ENCODE measurements around the gene SLC16A14.

SLC16A14 gene

GRCh38 chr2:230077851-230078547 lies 9.3 kb upstream of the SLC16A14 start:
- Histone ChIP-seq H3K9ac (ENCODE audit: insufficient read length, low read depth) (no peak overlapping the region), H3K4me1 (ENCODE audit: insufficient read depth, insufficient read length) (no peaks in the 10 kb centered on the region), H3K27me3 (ENCODE audit: insufficient read depth, insufficient read length) (no peaks in the 10 kb centered on the region), H3K4me3 (ENCODE audit: insufficient read length, low read depth) (no peak overlapping the region), H3K36me3 (ENCODE audit: insufficient read depth, insufficient read length, low read length) (no peaks in the 10 kb centered on the region), H3K9me3 (ENCODE audit: insufficient read depth, low read length) (no peaks in the 10 kb centered on the region)
- no peak for DNase-seq (ENCODE audit: low read depth, low spot score)
- no peak for TF ChIP-seq YY1 (IDR thresholded peaks at IDR 0.05; ENCODE audit: insufficient read depth, insufficient read length)
- TF ChIP-seq ZNF274 (IDR thresholded peaks at IDR 0.05; ENCODE audit: low read depth, low read length), result no peak
- TF ChIP-seq SUZ12 (IDR thresholded peaks at IDR 0.05; ENCODE audit: extremely low read depth, insufficient read depth, insufficient read length), result no peak

GRCh38 chr2:230076819-230077218 lies 8.1 kb upstream of the SLC16A14 start:
- no peak overlapping the region for H3K9ac ChIP-seq (ENCODE audit: insufficient read length, low read depth)
- H3K4me3 ChIP-seq (ENCODE audit: insufficient read length, low read depth), result no peak overlapping the region
- TF ChIP-seq SUZ12 (IDR thresholded peaks at IDR 0.05; ENCODE audit: extremely low read depth, insufficient read depth, insufficient read length) (no peak), YY1 (IDR thresholded peaks at IDR 0.05; ENCODE audit: insufficient read depth, insufficient read length) (no peak), ZNF274 (IDR thresholded peaks at IDR 0.05; ENCODE audit: low read depth, low read length) (no peak)
- H3K4me1 ChIP-seq (ENCODE audit: insufficient read depth, insufficient read length), result no peaks in the 10 kb centered on the region
- H3K36me3 ChIP-seq (ENCODE audit: insufficient read depth, insufficient read length, low read length), result no peaks in the 10 kb centered on the region
- no peaks in the 10 kb centered on the region for H3K27me3 ChIP-seq (ENCODE audit: insufficient read depth, insufficient read length)
- no peak for DNase-seq (ENCODE audit: low read depth, low spot score)
- no peaks in the 10 kb centered on the region for H3K9me3 ChIP-seq (ENCODE audit: insufficient read depth, low read length)

- Histone ChIP-seq H3K36me3 (ENCODE audit: insufficient read depth, insufficient read length, low read length) (no peaks in the 10 kb centered on the region), H3K4me1 (ENCODE audit: insufficient read depth, insufficient read length) (no peaks in the 10 kb centered on the region), H3K27me3 (ENCODE audit: insufficient read depth, insufficient read length) (no peaks in the 10 kb centered on the region), H3K9me3 (ENCODE audit: insufficient read depth, low read length) (no peaks in the 10 kb centered on the region), H3K4me3 (ENCODE audit: insufficient read length, low read depth) (no peak overlapping the region), H3K9ac (ENCODE audit: insufficient read length, low read depth) (no peak overlapping the region)
- no peak for DNase-seq (ENCODE audit: low read depth, low spot score)
- TF ChIP-seq YY1 (IDR thresholded peaks at IDR 0.05; ENCODE audit: insufficient read depth, insufficient read length) (no peak), ZNF274 (IDR thresholded peaks at IDR 0.05; ENCODE audit: low read depth, low read length) (no peak), SUZ12 (IDR thresholded peaks at IDR 0.05; ENCODE audit: extremely low read depth, insufficient read depth, insufficient read length) (no peak)
Observed at GRCh38 chr2:230075988-230076631, 7.4 kb upstream of the SLC16A14 start.

GRCh38 chr2:230071421-230071820 lies 2.7 kb upstream of the SLC16A14 start:
- TF ChIP-seq YY1 (IDR thresholded peaks at IDR 0.05; ENCODE audit: insufficient read depth, insufficient read length) (no peak), ZNF274 (IDR thresholded peaks at IDR 0.05; ENCODE audit: low read depth, low read length) (no peak), SUZ12 (IDR thresholded peaks at IDR 0.05; ENCODE audit: extremely low read depth, insufficient read depth, insufficient read length) (no peak)
- no peak overlapping the region for H3K4me3 ChIP-seq (ENCODE audit: insufficient read length, low read depth)
- no peaks in the 10 kb centered on the region for H3K36me3 ChIP-seq (ENCODE audit: insufficient read depth, insufficient read length, low read length)
- no peaks in the 10 kb centered on the region for H3K9me3 ChIP-seq (ENCODE audit: insufficient read depth, low read length)
- no peaks in the 10 kb centered on the region for H3K4me1 ChIP-seq (ENCODE audit: insufficient read depth, insufficient read length)
- no peak for DNase-seq (ENCODE audit: low read depth, low spot score)
- H3K9ac ChIP-seq (ENCODE audit: insufficient read length, low read depth), result no peak overlapping the region
- peaks cover 32% of the 10 kb centered on the region for H3K27me3 ChIP-seq (ENCODE audit: insufficient read depth, insufficient read length)

- H3K27me3 ChIP-seq (ENCODE audit: insufficient read depth, insufficient read length), result peaks cover 32% of the 10 kb centered on the region
- H3K36me3 ChIP-seq (ENCODE audit: insufficient read depth, insufficient read length, low read length), result no peaks in the 10 kb centered on the region
- no peaks in the 10 kb centered on the region for H3K9me3 ChIP-seq (ENCODE audit: insufficient read depth, low read length)
- no peaks in the 10 kb centered on the region for H3K4me1 ChIP-seq (ENCODE audit: insufficient read depth, insufficient read length)
- no peak for TF ChIP-seq ZNF274 (IDR thresholded peaks at IDR 0.05; ENCODE audit: low read depth, low read length)
- no peak for TF ChIP-seq SUZ12 (IDR thresholded peaks at IDR 0.05; ENCODE audit: extremely low read depth, insufficient read depth, insufficient read length)
- TF ChIP-seq YY1 (IDR thresholded peaks at IDR 0.05; ENCODE audit: insufficient read depth, insufficient read length), result no peak
- no peak overlapping the region for H3K9ac ChIP-seq (ENCODE audit: insufficient read length, low read depth)
- no peak overlapping the region for H3K4me3 ChIP-seq (ENCODE audit: insufficient read length, low read depth)
- DNase-seq (ENCODE audit: low read depth, low spot score), result no peak
Observed at GRCh38 chr2:230069402-230069801, 678 bp upstream of the SLC16A14 start.

GRCh38 chr2:230068016-230068650 lies 591 bp downstream of the SLC16A14 start:
- Histone ChIP-seq H3K4me3 (ENCODE audit: insufficient read length, low read depth) (peak overlapping the region; percentile 68), H3K4me1 (ENCODE audit: insufficient read depth, insufficient read length) (no peaks in the 10 kb centered on the region), H3K36me3 (ENCODE audit: insufficient read depth, insufficient read length, low read length) (no peaks in the 10 kb centered on the region), H3K9me3 (ENCODE audit: insufficient read depth, low read length) (no peaks in the 10 kb centered on the region), H3K9ac (ENCODE audit: insufficient read length, low read depth) (peak overlapping the region; percentile 84), H3K27me3 (ENCODE audit: insufficient read depth, insufficient read length) (peaks cover 32% of the 10 kb centered on the region)
- TF ChIP-seq SUZ12 (IDR thresholded peaks at IDR 0.05; ENCODE audit: extremely low read depth, insufficient read depth, insufficient read length) (peak; percentile 49), YY1 (IDR thresholded peaks at IDR 0.05; ENCODE audit: insufficient read depth, insufficient read length) (no peak), ZNF274 (IDR thresholded peaks at IDR 0.05; ENCODE audit: low read depth, low read length) (no peak)
- peak; percentile 20 for DNase-seq (ENCODE audit: low read depth, low spot score)

Data from NT2/D1 (cell line).